Left renal pelvis (tissue), 4 donors: Measurements from ENCODE around the gene CYP4F12. TPM values are rescaled to one million over a fixed set of nuclear protein-coding genes. Genes with fewer than 3 reads are reported as not detected.
"Not testable (repeated sequence)": the region's sequence is repeated elsewhere in the genome, so short reads cannot be mapped to it uniquely, and the experiment has no call there.

ENCODE experiments used
- DNase-seq, 4 donors: peaks; one replicate each; pipeline ENCODE4 v3.0.0-alpha.2; 2013; ENCODE audit warnings: low read depth in 4 of 4, low spot score in 3 of 4
- polyA plus RNA-seq, 4 donors: library from polyadenylated mRNA; unstranded; fragments of 120-200 nt; gene quantifications; one replicate each; pipeline ENCODE4 v1.2.1, GENCODE V29; 2013; ENCODE audit not compliant: insufficient read length in 4 of 4

The CYP4F12 gene
- polyA plus RNA-seq, 4 donors = 0.57 to 10.1 (median 1.7) TPM

GRCh38 chr19:15644816-15645215 is 28.1 kb upstream of the CYP4F12 start:
- DNase-seq = no peak

GRCh38 chr19:15649526-15649925 is 23.4 kb upstream of the CYP4F12 start:
- no peak for DNase-seq

GRCh38 chr19:15650123-15650522 is 22.8 kb upstream of the CYP4F12 start:
- not testable (repeated sequence) for DNase-seq

- DNase-seq = no peak
Observed at GRCh38 chr19:15651791-15652190, 21.1 kb upstream of the CYP4F12 start.

GRCh38 chr19:15652559-15653278 is 20.2 kb upstream of the CYP4F12 start:
- no peak for DNase-seq

GRCh38 chr19:15656467-15656866 is 16.4 kb upstream of the CYP4F12 start:
- DNase-seq = no peak

- no peak for DNase-seq
Observed at GRCh38 chr19:15663247-15663646, 9.6 kb upstream of the CYP4F12 start.

- no peak for DNase-seq
Observed at GRCh38 chr19:15666186-15666585, 6.7 kb upstream of the CYP4F12 start.

- DNase-seq = no peak
Observed at GRCh38 chr19:15666883-15667282, 6.0 kb upstream of the CYP4F12 start.

GRCh38 chr19:15669440-15669839 is 3.4 kb upstream of the CYP4F12 start:
- DNase-seq = no peak

- no peak for DNase-seq
Observed at GRCh38 chr19:15669891-15670290, 3.0 kb upstream of the CYP4F12 start.

GRCh38 chr19:15671237-15671821 is 1.6 kb upstream of the CYP4F12 start:
- DNase-seq = no peak

- no peak for DNase-seq
Observed at GRCh38 chr19:15671891-15672579, 852 bp upstream of the CYP4F12 start.

- no peak for DNase-seq
Observed at GRCh38 chr19:15673176-15673654, 328 bp downstream of the CYP4F12 start.

GRCh38 chr19:15675560-15675959 is 2.7 kb downstream of the CYP4F12 start:
- DNase-seq = no peak

- DNase-seq = no peak
Observed at GRCh38 chr19:15679089-15679488, 6.2 kb downstream of the CYP4F12 start.

- not testable (repeated sequence) for DNase-seq
Observed at GRCh38 chr19:15679865-15680264, 7.0 kb downstream of the CYP4F12 start.

- no peak for DNase-seq
Observed at GRCh38 chr19:15680478-15681322, 7.8 kb downstream of the CYP4F12 start.

- DNase-seq = no peak
Observed at GRCh38 chr19:15683411-15683810, 10.5 kb downstream of the CYP4F12 start.

- no peak for DNase-seq
Observed at GRCh38 chr19:15684828-15685227, 11.9 kb downstream of the CYP4F12 start.
